ENCODE results near the gene ISL2. TPM values are rescaled to one million over a fixed set of nuclear protein-coding genes. Genes with fewer than 3 reads are reported as not detected.
A peak's percentile ranks its signal among the peaks of the same experiment; 100 is the strongest.

The ISL2 gene
- polyA plus RNA-seq, 2 of the 4 experiments (the other 2 are of a cell fraction) = 2.6 to 3.2 TPM

DNA sequence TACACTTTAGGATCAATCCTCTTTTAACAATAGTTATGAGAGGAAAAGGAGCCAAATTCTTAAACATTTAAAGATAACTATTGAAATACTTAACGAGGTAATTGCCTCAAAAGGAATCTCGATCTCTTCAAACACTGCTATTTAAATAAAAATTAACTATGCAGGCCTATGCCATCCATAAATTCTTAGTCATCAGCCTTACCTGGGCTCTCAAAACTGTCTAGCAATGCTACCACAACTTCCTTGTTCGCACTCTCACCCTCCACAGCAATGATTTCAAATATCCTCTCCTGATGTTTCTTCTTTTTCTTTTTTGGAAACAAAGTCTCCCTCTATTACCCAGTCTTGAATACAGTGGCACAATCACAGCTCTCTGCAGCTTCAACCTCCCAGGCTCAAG lies 37.6 kb upstream of the ISL2 start:
- DNase-seq (ENCODE audit: low read depth in 1 of 2, low spot score in 1 of 2) = no peak
- Histone ChIP-seq H3K4me3 (no peak overlapping the region), H3K4me1 (peaks cover 14% of the 10 kb centered on the region; the same call in 2 of the 3 replicates), H3K27ac (no peak overlapping the region), H3K9me3 (no peaks in the 10 kb centered on the region), H3K4me2 (peak overlapping the region; percentile 13; the same call in 1 of the 3 replicates)
- TF ChIP-seq JUN (IDR thresholded peaks at IDR 0.05) = no peak
- TF ChIP-seq RCOR1 (IDR thresholded peaks at IDR 0.05; ENCODE audit: low read depth, low read length) = no peak
- TF ChIP-seq POLR2A (IDR thresholded peaks at IDR 0.05; ENCODE audit: low read length) = no peak
- TF ChIP-seq FOSB (CRISPR knock-in tag; IDR thresholded peaks at IDR 0.05) = no peak
- no peak for TF ChIP-seq HOXA7 (CRISPR knock-in tag; IDR thresholded peaks at IDR 0.05)
- no peak for TF ChIP-seq KDM1A (IDR thresholded peaks at IDR 0.05; ENCODE audit: low read depth)
- no peak for TF ChIP-seq EP300 (IDR thresholded peaks at IDR 0.05)
- TF ChIP-seq RNF2 (IDR thresholded peaks at IDR 0.05; ENCODE audit: borderline replicate concordance, low read depth) = no peak
- TF ChIP-seq NR3C1 (IDR thresholded peaks at IDR 0.05) = no peak
- FAIRE-seq = no peak
- POLR2A ChIA-PET = no interaction called here
- CTCF ChIA-PET = interaction anchor here (0.9 to 2.6 kb wide), 4 partner anchors 8 to 35 kb away, joined by 4 to 6 read pairs (median 5); no protein-coding TSS in a partner anchor
- ATAC-seq = peak in 1 of 2 experiments; percentile 29; a peak in 1 of 6 replicates
- WGBS (ENCODE audit: missing lambda C conversion rate) = 57% methylated on average over 3 of the region's 3 CpGs

DNA sequence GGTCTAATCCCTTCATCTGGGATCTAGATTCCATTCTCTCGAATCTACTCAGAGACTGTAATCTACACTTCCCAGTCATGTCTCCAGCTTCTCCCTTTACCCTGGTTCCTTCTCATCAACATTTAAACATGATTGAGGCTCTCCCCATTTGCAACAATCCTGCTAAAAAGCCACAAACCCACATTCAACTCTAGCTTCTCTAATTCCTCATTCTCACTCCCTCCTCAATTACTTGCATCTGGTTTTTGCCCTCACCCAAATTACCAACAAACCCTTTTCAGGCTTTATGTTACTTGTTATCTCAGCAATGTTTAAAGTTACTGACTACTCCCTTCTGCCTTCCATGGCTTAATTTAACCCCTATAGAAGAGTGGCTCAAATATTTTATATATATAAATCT lies 36.8 kb upstream of the ISL2 start:
- Histone ChIP-seq H3K27ac (no peak overlapping the region), H3K4me2 (no peak overlapping the region), H3K9me3 (no peaks in the 10 kb centered on the region), H3K4me1 (peaks cover 14% of the 10 kb centered on the region; the same call in 2 of the 3 replicates), H3K4me3 (no peak overlapping the region)
- no peak for DNase-seq (ENCODE audit: low read depth in 1 of 2, low spot score in 1 of 2)
- 91% methylated on average over 1 of the region's 1 CpG for WGBS (ENCODE audit: missing lambda C conversion rate)
- ChIA-PET CTCF (interaction anchor here (0.9 to 2.6 kb wide), 9 partner anchors 9 to 160 kb away, joined by 3 to 6 read pairs (median 4); no protein-coding TSS in a partner anchor), POLR2A (no interaction called here)
- no peak for TF ChIP-seq POLR2AphosphoS2 (conservative IDR thresholded peaks at IDR 0.05; ENCODE audit: low read length)
- TF ChIP-seq, protein P1, sequence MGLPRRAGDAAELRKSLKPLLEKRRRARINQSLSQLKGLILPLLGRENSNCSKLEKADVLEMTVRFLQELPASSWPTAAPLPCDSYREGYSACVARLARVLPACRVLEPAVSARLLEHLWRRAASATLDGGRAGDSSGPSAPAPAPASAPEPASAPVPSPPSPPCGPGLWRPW (IDR thresholded peaks at IDR 0.05) = no peak
- TF ChIP-seq, protein P2, sequence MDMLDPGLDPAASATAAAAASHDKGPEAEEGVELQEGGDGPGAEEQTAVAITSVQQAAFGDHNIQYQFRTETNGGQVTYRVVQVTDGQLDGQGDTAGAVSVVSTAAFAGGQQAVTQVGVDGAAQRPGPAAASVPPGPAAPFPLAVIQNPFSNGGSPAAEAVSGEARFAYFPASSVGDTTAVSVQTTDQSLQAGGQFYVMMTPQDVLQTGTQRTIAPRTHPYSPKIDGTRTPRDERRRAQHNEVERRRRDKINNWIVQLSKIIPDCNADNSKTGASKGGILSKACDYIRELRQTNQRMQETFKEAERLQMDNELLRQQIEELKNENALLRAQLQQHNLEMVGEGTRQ (IDR thresholded peaks at IDR 0.05) = no peak
- TF ChIP-seq, protein P3, sequence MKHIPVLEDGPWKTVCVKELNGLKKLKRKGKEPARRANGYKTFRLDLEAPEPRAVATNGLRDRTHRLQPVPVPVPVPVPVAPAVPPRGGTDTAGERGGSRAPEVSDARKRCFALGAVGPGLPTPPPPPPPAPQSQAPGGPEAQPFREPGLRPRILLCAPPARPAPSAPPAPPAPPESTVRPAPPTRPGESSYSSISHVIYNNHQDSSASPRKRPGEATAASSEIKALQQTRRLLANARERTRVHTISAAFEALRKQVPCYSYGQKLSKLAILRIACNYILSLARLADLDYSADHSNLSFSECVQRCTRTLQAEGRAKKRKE (CRISPR knock-in tag; IDR thresholded peaks at IDR 0.05; ENCODE audit: low read depth) = no peak
- no peak for ATAC-seq
- FAIRE-seq = no peak

DNA sequence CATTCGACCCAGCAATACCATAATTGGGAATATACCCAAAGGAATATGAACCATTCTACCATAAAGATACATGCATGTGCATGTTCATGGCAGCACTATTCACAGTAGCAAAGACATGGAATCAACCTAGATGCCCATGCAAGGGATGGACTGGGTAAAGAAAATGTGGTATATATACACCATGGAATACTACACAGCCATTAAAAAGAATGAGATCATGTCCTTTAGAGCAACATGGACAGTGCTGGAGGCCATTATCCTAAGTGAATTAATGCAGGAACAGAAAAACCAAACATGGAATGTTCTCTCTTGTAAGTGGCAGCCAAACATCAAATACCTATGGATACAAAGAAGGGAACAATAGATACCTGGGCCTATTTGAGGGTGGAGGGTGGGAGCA lies 32.7 kb upstream of the ISL2 start:
- 93% methylated on average over 1 of the region's 1 CpG for WGBS (ENCODE audit: missing lambda C conversion rate)
- TF ChIP-seq RARB (CRISPR knock-in tag; IDR thresholded peaks at IDR 0.05) (no peak), ZC3H11A (IDR thresholded peaks at IDR 0.05) (no peak), ZFP36 (IDR thresholded peaks at IDR 0.05; ENCODE audit: borderline replicate concordance, partially characterized antibody) (no peak), RCOR1 (IDR thresholded peaks at IDR 0.05; ENCODE audit: low read depth, low read length) (no peak), CHD4 (IDR thresholded peaks at IDR 0.05; ENCODE audit: borderline replicate concordance) (no peak), RAD21 (conservative IDR thresholded peaks at IDR 0.05 in 1 of 2, IDR thresholded peaks at IDR 0.05 in 1 of 2) (no peak), TFCP2L1 (CRISPR knock-in tag; IDR thresholded peaks at IDR 0.05) (no peak), HOXA7 (CRISPR knock-in tag; IDR thresholded peaks at IDR 0.05) (no peak), MAFK (IDR thresholded peaks at IDR 0.05; ENCODE audit: partially characterized antibody) (no peak), FOSL2 (IDR thresholded peaks at IDR 0.05) (no peak), FOSL2 (CRISPR knock-in tag; IDR thresholded peaks at IDR 0.05) (no peak), HOXB13 (CRISPR knock-in tag; IDR thresholded peaks at IDR 0.05; ENCODE audit: low read depth) (no peak)
- TF ChIP-seq, protein P4, sequence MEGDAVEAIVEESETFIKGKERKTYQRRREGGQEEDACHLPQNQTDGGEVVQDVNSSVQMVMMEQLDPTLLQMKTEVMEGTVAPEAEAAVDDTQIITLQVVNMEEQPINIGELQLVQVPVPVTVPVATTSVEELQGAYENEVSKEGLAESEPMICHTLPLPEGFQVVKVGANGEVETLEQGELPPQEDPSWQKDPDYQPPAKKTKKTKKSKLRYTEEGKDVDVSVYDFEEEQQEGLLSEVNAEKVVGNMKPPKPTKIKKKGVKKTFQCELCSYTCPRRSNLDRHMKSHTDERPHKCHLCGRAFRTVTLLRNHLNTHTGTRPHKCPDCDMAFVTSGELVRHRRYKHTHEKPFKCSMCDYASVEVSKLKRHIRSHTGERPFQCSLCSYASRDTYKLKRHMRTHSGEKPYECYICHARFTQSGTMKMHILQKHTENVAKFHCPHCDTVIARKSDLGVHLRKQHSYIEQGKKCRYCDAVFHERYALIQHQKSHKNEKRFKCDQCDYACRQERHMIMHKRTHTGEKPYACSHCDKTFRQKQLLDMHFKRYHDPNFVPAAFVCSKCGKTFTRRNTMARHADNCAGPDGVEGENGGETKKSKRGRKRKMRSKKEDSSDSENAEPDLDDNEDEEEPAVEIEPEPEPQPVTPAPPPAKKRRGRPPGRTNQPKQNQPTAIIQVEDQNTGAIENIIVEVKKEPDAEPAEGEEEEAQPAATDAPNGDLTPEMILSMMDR (IDR thresholded peaks at IDR 0.05) = no peak
- TF ChIP-seq, protein P3 (CRISPR knock-in tag; IDR thresholded peaks at IDR 0.05; ENCODE audit: low read depth) = no peak
- ChIA-PET CTCF (no interaction called here), POLR2A (no interaction called here)
- FAIRE-seq = no peak
- Histone ChIP-seq H3K4me1 (peaks cover 16% of the 10 kb centered on the region), H3K4me2 (no peak overlapping the region), H3K27ac (no peak overlapping the region), H3K4me3 (no peak overlapping the region), H3K9me3 (no peaks in the 10 kb centered on the region)
- no peak for DNase-seq (ENCODE audit: low read depth in 1 of 2, low spot score in 1 of 2)
- no peak for ATAC-seq
